Right lung (tissue), 5 donors: Measurements from ENCODE around the gene BEAN1. TPM values are rescaled to one million over a fixed set of nuclear protein-coding genes. Genes with fewer than 3 reads are reported as not detected.
"Not testable (repeated sequence)": the region's sequence is repeated elsewhere in the genome, so short reads cannot be mapped to it uniquely, and the experiment has no call there.

ENCODE experiments used
- DNase-seq, 2 donors: peaks; one replicate each; pipeline ENCODE4 v3.0.0-alpha.2; 2013
- polyA plus RNA-seq, 5 donors: library from polyadenylated mRNA; unstranded; fragments of 120-200 nt; gene quantifications; one replicate each; pipeline versions ENCODE4 v1.2.1 to v1.2.3, GENCODE V29; 2013; ENCODE audit warnings: inconsistent platforms in 1 of 5, low replicate concordance in 1 of 5; ENCODE audit not compliant: insufficient read length in 5 of 5, insufficient read depth in 1 of 5

The BEAN1 gene
- polyA plus RNA-seq, 5 donors: 9.0 to 12.7 (median 10.6) TPM

GRCh38 chr16:66439051-66439730, 12.1 kb downstream of the BEAN1 start:
- no peak for DNase-seq

GRCh38 chr16:66440271-66440802, 13.2 kb downstream of the BEAN1 start:
- no peak for DNase-seq

GRCh38 chr16:66440970-66441369, 13.9 kb downstream of the BEAN1 start:
- DNase-seq: no peak

GRCh38 chr16:66441586-66442375, 14.7 kb downstream of the BEAN1 start:
- no peak for DNase-seq

GRCh38 chr16:66442502-66443268, 15.6 kb downstream of the BEAN1 start:
- no peak for DNase-seq

GRCh38 chr16:66443269-66443652, 16.2 kb downstream of the BEAN1 start:
- DNase-seq: no peak

- DNase-seq: no peak
Measured at GRCh38 chr16:66444049-66444481, 17.0 kb downstream of the BEAN1 start.

GRCh38 chr16:66446737-66447136, 19.6 kb downstream of the BEAN1 start:
- no peak for DNase-seq

- DNase-seq: no peak
Measured at GRCh38 chr16:66447491-66447890, 20.4 kb downstream of the BEAN1 start.

GRCh38 chr16:66451548-66451947, 24.5 kb downstream of the BEAN1 start:
- no peak for DNase-seq

- not testable (repeated sequence) for DNase-seq
Measured at GRCh38 chr16:66453230-66453629, 26.1 kb downstream of the BEAN1 start.

- no peak for DNase-seq
Measured at GRCh38 chr16:66454751-66455150, 27.7 kb downstream of the BEAN1 start.

GRCh38 chr16:66455970-66456369, 28.9 kb downstream of the BEAN1 start:
- no peak for DNase-seq

GRCh38 chr16:66457888-66458287, 30.8 kb downstream of the BEAN1 start:
- no peak for DNase-seq

GRCh38 chr16:66458292-66458691, 31.2 kb downstream of the BEAN1 start:
- DNase-seq: no peak

- no peak for DNase-seq
Measured at GRCh38 chr16:66458853-66459252, 31.8 kb downstream of the BEAN1 start.

GRCh38 chr16:66459878-66460277, 32.8 kb downstream of the BEAN1 start:
- no peak for DNase-seq

- no peak for DNase-seq
Measured at GRCh38 chr16:66460703-66461102, 33.6 kb downstream of the BEAN1 start.

GRCh38 chr16:66462912-66463311, 35.8 kb downstream of the BEAN1 start:
- no peak for DNase-seq

- not testable (repeated sequence) for DNase-seq
Measured at GRCh38 chr16:66465946-66466345, 38.9 kb downstream of the BEAN1 start.

GRCh38 chr16:66466636-66467035, 39.5 kb downstream of the BEAN1 start:
- not testable (repeated sequence) for DNase-seq

- no peak for DNase-seq
Measured at GRCh38 chr16:66467611-66468010, 40.5 kb downstream of the BEAN1 start.
